ENCODE data around the gene SEPHS2. TPM values are rescaled to one million over a fixed set of nuclear protein-coding genes. Genes with fewer than 3 reads are reported as not detected.
"Not testable (repeated sequence)": the region's sequence is repeated elsewhere in the genome, so short reads cannot be mapped to it uniquely, and the experiment has no call there.

The SEPHS2 gene
- total RNA-seq, 1 donor from 2014 or later: 17.4 TPM

DNA sequence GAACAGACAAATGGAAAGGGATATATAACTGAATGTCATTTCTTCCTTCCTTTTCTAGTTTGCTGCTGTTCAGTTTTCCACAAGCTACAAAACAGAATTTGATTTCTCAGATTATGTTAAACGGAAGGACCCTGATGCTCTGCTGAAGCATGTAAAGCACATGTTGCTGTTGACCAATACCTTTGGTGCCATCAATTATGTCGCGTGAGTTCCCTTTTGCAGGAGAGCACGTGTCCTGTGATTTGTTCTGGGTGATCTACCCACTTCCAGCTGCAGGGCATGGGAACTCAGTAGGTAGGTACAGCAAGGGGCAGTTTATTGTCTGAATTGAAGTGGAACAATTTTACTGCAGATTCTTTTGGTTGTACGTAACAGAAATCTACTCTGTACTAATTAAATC, 35.7 kb upstream of the SEPHS2 start:
- TF ChIP-seq, protein P1, sequence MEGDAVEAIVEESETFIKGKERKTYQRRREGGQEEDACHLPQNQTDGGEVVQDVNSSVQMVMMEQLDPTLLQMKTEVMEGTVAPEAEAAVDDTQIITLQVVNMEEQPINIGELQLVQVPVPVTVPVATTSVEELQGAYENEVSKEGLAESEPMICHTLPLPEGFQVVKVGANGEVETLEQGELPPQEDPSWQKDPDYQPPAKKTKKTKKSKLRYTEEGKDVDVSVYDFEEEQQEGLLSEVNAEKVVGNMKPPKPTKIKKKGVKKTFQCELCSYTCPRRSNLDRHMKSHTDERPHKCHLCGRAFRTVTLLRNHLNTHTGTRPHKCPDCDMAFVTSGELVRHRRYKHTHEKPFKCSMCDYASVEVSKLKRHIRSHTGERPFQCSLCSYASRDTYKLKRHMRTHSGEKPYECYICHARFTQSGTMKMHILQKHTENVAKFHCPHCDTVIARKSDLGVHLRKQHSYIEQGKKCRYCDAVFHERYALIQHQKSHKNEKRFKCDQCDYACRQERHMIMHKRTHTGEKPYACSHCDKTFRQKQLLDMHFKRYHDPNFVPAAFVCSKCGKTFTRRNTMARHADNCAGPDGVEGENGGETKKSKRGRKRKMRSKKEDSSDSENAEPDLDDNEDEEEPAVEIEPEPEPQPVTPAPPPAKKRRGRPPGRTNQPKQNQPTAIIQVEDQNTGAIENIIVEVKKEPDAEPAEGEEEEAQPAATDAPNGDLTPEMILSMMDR (IDR thresholded peaks at IDR 0.05; ENCODE audit: insufficient read depth, low read length, severe bottlenecking): no peak
- FAIRE-seq (no peak), DNase-seq (ENCODE audit: low read depth) (no peak)
- H3K36me3 ChIP-seq (ENCODE audit: control insufficient read depth, insufficient read depth, low read length): no peaks in the 10 kb centered on the region
- no peak overlapping the region for H3K4me3 ChIP-seq (ENCODE audit: low read depth, low read length)
- peaks cover 2% of the 10 kb centered on the region for H3K27me3 ChIP-seq (ENCODE audit: control insufficient read depth, insufficient read depth, low read length)

- FAIRE-seq: no peak
- TF ChIP-seq, protein P1 (IDR thresholded peaks at IDR 0.05; ENCODE audit: insufficient read depth, low read length, severe bottlenecking): no peak
These were observed 33.2 kb upstream of the SEPHS2 start for GRCh38 chr16:30478766-30479478.

GRCh38 chr16:30477773-30478172, 32.1 kb upstream of the SEPHS2 start:
- H3K4me3 ChIP-seq (ENCODE audit: low read depth, low read length); FAIRE-seq; DNase-seq (ENCODE audit: low read depth); H3K27me3 ChIP-seq (ENCODE audit: control insufficient read depth, insufficient read depth, low read length); H3K36me3 ChIP-seq (ENCODE audit: control insufficient read depth, insufficient read depth, low read length): not testable (repeated sequence)

More at GRCh38 chr16:30478766-30479478, 33.2 kb upstream of the SEPHS2 start:
- Histone ChIP-seq H3K4me3 (ENCODE audit: low read depth, low read length) (no peak overlapping the region), H3K36me3 (ENCODE audit: control insufficient read depth, insufficient read depth, low read length) (no peaks in the 10 kb centered on the region), H3K27me3 (ENCODE audit: control insufficient read depth, insufficient read depth, low read length) (peaks cover 2% of the 10 kb centered on the region)
- DNase-seq (ENCODE audit: low read depth): no peak

- Histone ChIP-seq H3K4me3 (ENCODE audit: low read depth, low read length) (no peak overlapping the region), H3K27me3 (ENCODE audit: control insufficient read depth, insufficient read depth, low read length) (peaks cover 7% of the 10 kb centered on the region), H3K36me3 (ENCODE audit: control insufficient read depth, insufficient read depth, low read length) (no peaks in the 10 kb centered on the region)
- FAIRE-seq (no peak), DNase-seq (ENCODE audit: low read depth) (no peak)
- TF ChIP-seq, protein P1 (IDR thresholded peaks at IDR 0.05; ENCODE audit: insufficient read depth, low read length, severe bottlenecking): no peak
These were observed 31.3 kb upstream of the SEPHS2 start for GRCh38 chr16:30476991-30477390.

DNA sequence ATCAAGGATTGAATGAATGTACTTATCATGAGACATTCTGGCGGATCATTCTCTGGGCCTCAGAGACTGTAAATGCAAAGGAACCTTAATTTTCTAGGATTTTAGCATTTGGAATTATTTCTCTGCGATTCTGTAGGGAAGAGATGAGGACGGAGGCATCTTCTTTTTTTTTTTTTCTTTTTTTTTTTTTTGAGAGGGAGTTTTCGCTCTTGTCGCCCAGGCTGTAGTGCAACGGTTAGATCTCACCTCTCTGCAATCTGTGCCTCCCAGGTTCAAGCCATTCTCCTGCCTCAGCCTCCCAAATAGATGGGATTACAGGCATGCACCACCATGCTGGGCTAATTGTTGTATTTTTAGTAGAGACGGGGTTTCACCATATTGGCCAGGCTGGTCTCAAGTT, 29.0 kb upstream of the SEPHS2 start:
- DNase-seq (ENCODE audit: low read depth) (no peak), FAIRE-seq (no peak)
- Histone ChIP-seq H3K4me3 (ENCODE audit: low read depth, low read length) (no peak overlapping the region), H3K27me3 (ENCODE audit: control insufficient read depth, insufficient read depth, low read length) (peaks cover 5% of the 10 kb centered on the region), H3K36me3 (ENCODE audit: control insufficient read depth, insufficient read depth, low read length) (no peaks in the 10 kb centered on the region)
- TF ChIP-seq, protein P1 (IDR thresholded peaks at IDR 0.05; ENCODE audit: insufficient read depth, low read length, severe bottlenecking): no peak

- Histone ChIP-seq H3K4me3 (ENCODE audit: low read depth, low read length) (no peak overlapping the region), H3K36me3 (ENCODE audit: control insufficient read depth, insufficient read depth, low read length) (no peaks in the 10 kb centered on the region), H3K27me3 (ENCODE audit: control insufficient read depth, insufficient read depth, low read length) (peaks cover 5% of the 10 kb centered on the region)
- TF ChIP-seq, protein P1 (IDR thresholded peaks at IDR 0.05; ENCODE audit: insufficient read depth, low read length, severe bottlenecking): no peak
- FAIRE-seq (no peak), DNase-seq (ENCODE audit: low read depth) (no peak)
These were observed 28.4 kb upstream of the SEPHS2 start for GRCh38 chr16:30474074-30474452.

Measured in bronchial epithelial cell (primary cell).